Caco-2 (cell line): ENCODE data around the gene TGDS. TPM values are rescaled to one million over a fixed set of nuclear protein-coding genes. Genes with fewer than 3 reads are reported as not detected.

Source experiments
- BruUV-seq: library from RNA; stranded (reverse); fragments of 400-500 nt; replicated peaks from 2 replicates; lab custom pipeline; 2021; lab: Mats Ljungman, UMichigan
- CTCF ChIA-PET: fragments of 300-600 bp; sonication (Branson Sonifier 250); formaldehyde crosslinking; loops from one replicate; lab custom pipeline; 2022; ENCODE audit warnings: antibody characterized with exemption; lab: Charles Lee
- POLR2A ChIA-PET: fragments of 300-600 bp; sonication (Branson Sonifier 250); formaldehyde crosslinking; loops from one replicate; lab custom pipeline; 2022; ENCODE audit warnings: antibody characterized with exemption; lab: Charles Lee
- DNase-seq, 2 experiments: peaks; one replicate each; pipeline versions ENCODE4 v3.0.0 to v3.0.0-alpha.2; 2020 to 2022
- H3K27me3 ChIP-seq: replicated peaks from 2 replicates; pipeline ENCODE4 v1.6.0; 2011; ENCODE audit warnings: low read length; ENCODE audit not compliant: control insufficient read depth, insufficient read depth
- H3K36me3 ChIP-seq: 2 replicates; pipeline ENCODE4 v1.5.1; 2011; ENCODE audit warnings: low read length; ENCODE audit not compliant: control insufficient read depth, insufficient read depth
- H3K4me1 ChIP-seq: fragments of 250-450 bp; sonication (Bioruptor Pico); 2 replicates; pipeline ENCODE4 v1.5.1; 2020; ENCODE audit warnings: mild to moderate bottlenecking
- H3K4me3 ChIP-seq: 2 replicates; pipeline ENCODE4 v1.5.1; 2011; ENCODE audit warnings: low read depth, mild to moderate bottlenecking, control low read depth, low read length
- H3K9me3 ChIP-seq: fragments of 250-450 bp; sonication (Bioruptor Pico); 2 replicates; pipeline ENCODE4 v1.5.1; 2020; ENCODE audit warnings: mild to moderate bottlenecking, moderate library complexity
- H3K27ac Mint-ChIP-seq: one replicate; pipeline ENCODE4 v1.8.0; 2022; ENCODE audit warnings: mixed read lengths; ENCODE audit not compliant: unreplicated experiment
- H3K27me3 Mint-ChIP-seq: one replicate; pipeline ENCODE4 v1.8.0; 2022; ENCODE audit warnings: mixed read lengths; ENCODE audit not compliant: insufficient read depth, unreplicated experiment
- H3K36me3 Mint-ChIP-seq: one replicate; pipeline ENCODE4 v1.8.0; 2022; ENCODE audit warnings: mild to moderate bottlenecking, mixed read lengths; ENCODE audit not compliant: insufficient read depth, unreplicated experiment
- H3K4me1 Mint-ChIP-seq: one replicate; pipeline ENCODE4 v1.8.0; 2022; ENCODE audit warnings: low read depth, mixed read lengths; ENCODE audit not compliant: unreplicated experiment
- H3K4me3 Mint-ChIP-seq: one replicate; pipeline ENCODE4 v1.8.0; 2022; ENCODE audit warnings: mild to moderate bottlenecking, moderate library complexity, mixed read lengths; ENCODE audit not compliant: unreplicated experiment
- H3K9me3 Mint-ChIP-seq: one replicate; pipeline ENCODE4 v1.8.0; 2022; ENCODE audit warnings: mixed read lengths; ENCODE audit not compliant: unreplicated experiment
- CTCF ChIP-seq, 2 experiments: fragments of 200-600 bp in 1 of 2; IDR thresholded peaks; 1 replicate in 1 of 2; 2 replicates in 1 of 2; pipeline versions ENCODE4 v1.5.1 to v1.8.0; 2011 to 2022; ENCODE audit warnings: antibody characterized with exemption in 1 of 2, control low read depth in 1 of 2, inconsistent platforms in 1 of 2, low read depth in 1 of 2, low read length in 1 of 2, mild to moderate bottlenecking in 1 of 2, moderate library complexity in 1 of 2; ENCODE audit not compliant: insufficient read depth in 1 of 2, severe bottlenecking in 1 of 2, unreplicated experiment in 1 of 2
- intact Hi-C: fragments of 100-400 bp; cut with micrococcal nuclease; formaldehyde crosslinking; loops from one replicate; pipeline ENCODE4 v1.10.0; 2022; ENCODE audit not compliant: unreplicated experiment
- total RNA-seq: library from RNA; stranded (reverse); gene quantifications from 2 replicates; pipeline ENCODE4 v1.2.3, GENCODE V29; 2022

TGDS gene
- total RNA-seq, 1 experiment from 2014 or later: 22.0 TPM

GRCh38 chr13:94598281-94598680, 2.3 kb upstream of the TGDS start:
- Histone ChIP-seq H3K4me3 (no peak overlapping the region), H3K27me3 (no peaks in the 10 kb centered on the region), H3K9me3 (no peaks in the 10 kb centered on the region), H3K4me1 (peaks cover 28% of the 10 kb centered on the region), H3K36me3 (no peaks in the 10 kb centered on the region)
- POLR2A ChIA-PET: no interaction called here
- H3K27me3 Mint-ChIP-seq: no peaks in the 10 kb centered on the region
- intact Hi-C loops: no loop called here
- no peaks in the 10 kb centered on the region for H3K9me3 Mint-ChIP-seq
- no peak overlapping the region for H3K4me3 Mint-ChIP-seq
- DNase-seq: no peak
- H3K27ac Mint-ChIP-seq: no peak overlapping the region
- H3K4me1 Mint-ChIP-seq: peaks cover 24% of the 10 kb centered on the region
- H3K36me3 Mint-ChIP-seq: peaks cover 11% of the 10 kb centered on the region
- TF ChIP-seq CTCF (IDR thresholded peaks at IDR 0.05; ENCODE audit: insufficient read depth in 1 of 2, low read depth in 1 of 2, low read length in 1 of 2, severe bottlenecking in 1 of 2, unreplicated experiment in 1 of 2): no peak
- CTCF ChIA-PET: no interaction called here
- BruUV-seq: no TSS peak

- intact Hi-C loops: loop anchor here (1.0 kb wide), 1 partner anchor 47 kb away; no protein-coding TSS in a partner anchor
- ChIA-PET POLR2A (interaction anchor here (0.5 to 1.8 kb wide), 8 partner anchors 8 to 827 kb away, joined by 3 to 6 read pairs (median 3); no protein-coding TSS in a partner anchor), CTCF (interaction anchor here (1.1 kb wide), 1 partner anchor 24 kb away, joined by 3 read pairs; no protein-coding TSS in a partner anchor)
- Histone ChIP-seq H3K36me3 (no peaks in the 10 kb centered on the region), H3K27me3 (no peaks in the 10 kb centered on the region), H3K9me3 (no peaks in the 10 kb centered on the region), H3K4me3 (peak overlapping the region; percentile 67), H3K4me1 (peaks cover 25% of the 10 kb centered on the region)
- Mint-ChIP-seq H3K4me3 (peak overlapping the region; percentile 83), H3K9me3 (no peaks in the 10 kb centered on the region), H3K27ac (peak overlapping the region; percentile 80), H3K4me1 (peaks cover 15% of the 10 kb centered on the region), H3K36me3 (peaks cover 22% of the 10 kb centered on the region), H3K27me3 (no peaks in the 10 kb centered on the region)
- no peak for DNase-seq
- no TSS peak for BruUV-seq
- no peak for TF ChIP-seq CTCF (IDR thresholded peaks at IDR 0.05; ENCODE audit: insufficient read depth in 1 of 2, low read depth in 1 of 2, low read length in 1 of 2, severe bottlenecking in 1 of 2, unreplicated experiment in 1 of 2)
Observed at GRCh38 chr13:94596575-94596971, 621 bp upstream of the TGDS start.

- Histone ChIP-seq H3K4me1 (peaks cover 18% of the 10 kb centered on the region), H3K4me3 (peak overlapping the region; percentile 67), H3K36me3 (no peaks in the 10 kb centered on the region), H3K27me3 (no peaks in the 10 kb centered on the region), H3K9me3 (no peaks in the 10 kb centered on the region)
- Mint-ChIP-seq H3K4me3 (peak overlapping the region; percentile 83), H3K9me3 (no peaks in the 10 kb centered on the region), H3K4me1 (peaks cover 8% of the 10 kb centered on the region), H3K27me3 (no peaks in the 10 kb centered on the region), H3K36me3 (peaks cover 21% of the 10 kb centered on the region), H3K27ac (peak overlapping the region; percentile 80)
- ChIA-PET CTCF (interaction anchor here (0.6 to 1.1 kb wide), 3 partner anchors 22 to 160 kb away, joined by 3 to 5 read pairs (median 3); no protein-coding TSS in a partner anchor), POLR2A (interaction anchor here (1.0 to 1.8 kb wide), 6 partner anchors 9 to 46 kb away, joined by 3 to 6 read pairs (median 3); no protein-coding TSS in a partner anchor)
- no peak for TF ChIP-seq CTCF (IDR thresholded peaks at IDR 0.05; ENCODE audit: insufficient read depth in 1 of 2, low read depth in 1 of 2, low read length in 1 of 2, severe bottlenecking in 1 of 2, unreplicated experiment in 1 of 2)
- BruUV-seq: TSS peak; percentile 54
- intact Hi-C loops: no loop called here
- peak in 1 of 2 experiments; percentile 35 for DNase-seq
Observed at GRCh38 chr13:94595001-94595949, 677 bp downstream of the TGDS start.
